IMR-90 (cell line): ENCODE data around the gene ADD2.

Source experiments
- BHLHE40 ChIP-seq: fragments of 150-350 bp; IDR thresholded peaks from 2 replicates; pipeline ENCODE4 v1.6.1; 2016; ENCODE audit warnings: mild to moderate bottlenecking, low read depth, low read length
- CEBPB ChIP-seq: IDR thresholded peaks from 2 replicates; pipeline ENCODE4 v1.6.1; 2012; ENCODE audit warnings: low read depth, low read length, improper control_type of control experiment
- CHD1 ChIP-seq: IDR thresholded peaks from 2 replicates; pipeline ENCODE4 v1.6.1; 2012; ENCODE audit warnings: low read depth, low read length, improper control_type of control experiment
- FOS ChIP-seq: fragments of 150-350 bp; IDR thresholded peaks from 2 replicates; pipeline ENCODE4 v1.6.1; 2016; ENCODE audit warnings: low read depth, low read length
- MAFK ChIP-seq: IDR thresholded peaks from 2 replicates; pipeline ENCODE4 v1.6.1; 2012; ENCODE audit warnings: low read depth, low read length, improper control_type of control experiment
- MAZ ChIP-seq: IDR thresholded peaks from 2 replicates; pipeline ENCODE4 v1.6.1; 2012; ENCODE audit warnings: low read depth, mild to moderate bottlenecking, low read length, improper control_type of control experiment, moderate library complexity, borderline replicate concordance
- POLR2A ChIP-seq: IDR thresholded peaks from 2 replicates; pipeline ENCODE4 v1.6.1; 2012; ENCODE audit warnings: mild to moderate bottlenecking, low read depth, low read length
- RAD21 ChIP-seq: IDR thresholded peaks from 2 replicates; pipeline ENCODE4 v1.6.1; 2012; ENCODE audit warnings: low read length, improper control_type of control experiment
- RCOR1 ChIP-seq: IDR thresholded peaks from 2 replicates; pipeline ENCODE4 v1.6.1; 2012; ENCODE audit warnings: mild to moderate bottlenecking, low read length, improper control_type of control experiment; ENCODE audit not compliant: insufficient replicate concordance
- RFX5 ChIP-seq: IDR thresholded peaks from 2 replicates; pipeline ENCODE4 v1.8.0; 2012; ENCODE audit warnings: low read depth, mild to moderate bottlenecking, low read length, moderate library complexity
- SMC3 ChIP-seq: fragments of 150-350 bp; IDR thresholded peaks from 2 replicates; pipeline ENCODE4 v1.6.1; 2016; ENCODE audit warnings: low read depth, mild to moderate bottlenecking, antibody characterized with exemption, low read length, moderate library complexity
- TF ChIP-seq, protein P1 (sequence below): conservative IDR thresholded peaks from 2 replicates; pipeline ENCODE4 v1.5.1; 2012; ENCODE audit warnings: mild to moderate bottlenecking, low read depth, low read length, improper control_type of control experiment
- TF ChIP-seq, protein P2 (sequence below): fragments of 150-350 bp; IDR thresholded peaks from 2 replicates; pipeline ENCODE4 v1.6.1; 2017; ENCODE audit warnings: mild to moderate bottlenecking, antibody characterized with exemption, low read length, low read depth

DNA sequence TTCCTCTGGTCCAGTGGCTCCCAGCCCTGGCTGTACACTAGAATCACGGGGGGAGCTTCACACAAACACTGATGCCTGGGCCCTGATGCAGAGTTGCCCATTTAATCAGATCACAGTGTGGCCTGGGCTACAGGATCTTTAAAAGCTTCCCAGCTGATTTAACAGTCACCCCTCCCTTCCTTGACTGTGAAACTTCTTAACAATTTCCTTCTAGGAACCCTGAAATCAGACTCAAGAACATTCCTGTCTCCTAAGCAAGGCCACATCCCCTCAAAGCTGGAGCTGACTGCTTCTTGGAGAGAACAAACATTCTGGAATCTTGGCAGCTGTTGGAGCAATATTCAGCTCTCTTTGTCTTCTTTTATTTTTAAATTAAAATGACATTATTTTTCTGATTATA, 88.7 kb downstream of the ADD2 start:
- TF ChIP-seq, protein P1, sequence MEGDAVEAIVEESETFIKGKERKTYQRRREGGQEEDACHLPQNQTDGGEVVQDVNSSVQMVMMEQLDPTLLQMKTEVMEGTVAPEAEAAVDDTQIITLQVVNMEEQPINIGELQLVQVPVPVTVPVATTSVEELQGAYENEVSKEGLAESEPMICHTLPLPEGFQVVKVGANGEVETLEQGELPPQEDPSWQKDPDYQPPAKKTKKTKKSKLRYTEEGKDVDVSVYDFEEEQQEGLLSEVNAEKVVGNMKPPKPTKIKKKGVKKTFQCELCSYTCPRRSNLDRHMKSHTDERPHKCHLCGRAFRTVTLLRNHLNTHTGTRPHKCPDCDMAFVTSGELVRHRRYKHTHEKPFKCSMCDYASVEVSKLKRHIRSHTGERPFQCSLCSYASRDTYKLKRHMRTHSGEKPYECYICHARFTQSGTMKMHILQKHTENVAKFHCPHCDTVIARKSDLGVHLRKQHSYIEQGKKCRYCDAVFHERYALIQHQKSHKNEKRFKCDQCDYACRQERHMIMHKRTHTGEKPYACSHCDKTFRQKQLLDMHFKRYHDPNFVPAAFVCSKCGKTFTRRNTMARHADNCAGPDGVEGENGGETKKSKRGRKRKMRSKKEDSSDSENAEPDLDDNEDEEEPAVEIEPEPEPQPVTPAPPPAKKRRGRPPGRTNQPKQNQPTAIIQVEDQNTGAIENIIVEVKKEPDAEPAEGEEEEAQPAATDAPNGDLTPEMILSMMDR = no peak
- TF ChIP-seq SMC3 = no peak
- no peak for TF ChIP-seq POLR2A
- no peak for TF ChIP-seq RAD21
- TF ChIP-seq, protein P2, sequence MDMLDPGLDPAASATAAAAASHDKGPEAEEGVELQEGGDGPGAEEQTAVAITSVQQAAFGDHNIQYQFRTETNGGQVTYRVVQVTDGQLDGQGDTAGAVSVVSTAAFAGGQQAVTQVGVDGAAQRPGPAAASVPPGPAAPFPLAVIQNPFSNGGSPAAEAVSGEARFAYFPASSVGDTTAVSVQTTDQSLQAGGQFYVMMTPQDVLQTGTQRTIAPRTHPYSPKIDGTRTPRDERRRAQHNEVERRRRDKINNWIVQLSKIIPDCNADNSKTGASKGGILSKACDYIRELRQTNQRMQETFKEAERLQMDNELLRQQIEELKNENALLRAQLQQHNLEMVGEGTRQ = no peak
- no peak for TF ChIP-seq CEBPB
- no peak for TF ChIP-seq RFX5
- no peak for TF ChIP-seq FOS
- TF ChIP-seq MAZ = no peak
- no peak for TF ChIP-seq BHLHE40
- no peak for TF ChIP-seq RCOR1
- no peak for TF ChIP-seq MAFK
- TF ChIP-seq CHD1 = no peak
